GM13976 (cell line): ENCODE measurements around the gene BTBD9.

ENCODE experiments used
- DNase-seq: peaks from one replicate; pipeline ENCODE4 v3.0.0; 2012; ENCODE audit warnings: low spot score
- CTCF ChIP-seq: IDR thresholded peaks from 2 replicates; pipeline ENCODE4 v1.5.1; 2012; ENCODE audit warnings: borderline replicate concordance, mild to moderate bottlenecking; ENCODE audit not compliant: insufficient read depth; ENCODE audit errors: extremely low read depth, missing control alignments, control extremely low read depth
- in situ Hi-C: fragments of 300-500 bp; cut with MboI; formaldehyde crosslinking; loops from one replicate; pipeline ENCODE4 v1.12.0; 2022; ENCODE audit warnings: low sequenced_read_pairs, mixed read lengths, inconsistent platforms; ENCODE audit not compliant: unreplicated experiment

BTBD9 gene

GRCh38 chr6:38417521-38417920 lies 222.2 kb downstream of the BTBD9 start:
- in situ Hi-C loops: no loop called here
- DNase-seq: no peak
- no peak for TF ChIP-seq CTCF

GRCh38 chr6:38415231-38416005 lies 224.3 kb downstream of the BTBD9 start:
- in situ Hi-C loops: no loop called here
- DNase-seq: no peak
- no peak for TF ChIP-seq CTCF

- no peak for TF ChIP-seq CTCF
- DNase-seq: no peak
- in situ Hi-C loops: no loop called here
These were observed 226.5 kb downstream of the BTBD9 start for GRCh38 chr6:38413102-38413800.

GRCh38 chr6:38407192-38407591 lies 232.5 kb downstream of the BTBD9 start:
- DNase-seq: no peak
- no peak for TF ChIP-seq CTCF
- in situ Hi-C loops: no loop called here

GRCh38 chr6:38406096-38406495 lies 233.6 kb downstream of the BTBD9 start:
- in situ Hi-C loops: no loop called here
- DNase-seq: no peak
- TF ChIP-seq CTCF: no peak

GRCh38 chr6:38404900-38405556 lies 234.7 kb downstream of the BTBD9 start:
- no peak for DNase-seq
- in situ Hi-C loops: no loop called here
- no peak for TF ChIP-seq CTCF
